Measurements from ENCODE around the gene ZNF90. TPM values are rescaled to one million over a fixed set of nuclear protein-coding genes. Genes with fewer than 3 reads are reported as not detected.
"Not testable (repeated sequence)": the region's sequence is repeated elsewhere in the genome, so short reads cannot be mapped to it uniquely, and the experiment has no call there.

ZNF90 gene
- total and polyA plus RNA-seq, 3 donors from 2014 or later, result 2.2 to 9.2 (median 3.9) TPM

GRCh38 chr19:20066861-20067260 lies 10.9 kb upstream of the ZNF90 start:
- no peaks in the 10 kb centered on the region for H3K4me1 ChIP-seq
- WGBS, 2 donors, result 47 to 58% methylated on average over 3 of the region's 3 CpGs
- H3K9me3 ChIP-seq, result no peaks in the 10 kb centered on the region
- no peaks in the 10 kb centered on the region for H3K36me3 ChIP-seq (ENCODE audit: low read depth, missing control alignments)
- H3K27me3 ChIP-seq, result no peaks in the 10 kb centered on the region
- H3K4me3 ChIP-seq, result no peak overlapping the region
- intact Hi-C loops (cut with DNase I; ENCODE audit: low total_unique reads), result no loop called here
- DNase-seq, result no peak
- H3K27ac ChIP-seq, result no peak overlapping the region
- TF ChIP-seq POLR2A (IDR thresholded peaks at IDR 0.05), result no peak
- no peak for TF ChIP-seq CTCF (IDR thresholded peaks at IDR 0.05)

GRCh38 chr19:20067943-20068342 lies 9.9 kb upstream of the ZNF90 start:
- no peak for TF ChIP-seq CTCF (IDR thresholded peaks at IDR 0.05)
- no peak for TF ChIP-seq POLR2A (IDR thresholded peaks at IDR 0.05)
- H3K4me1 ChIP-seq, result no peaks in the 10 kb centered on the region
- DNase-seq, result no peak

GRCh38 chr19:20068559-20068958 lies 9.2 kb upstream of the ZNF90 start:
- H3K27me3 ChIP-seq; H3K9me3 ChIP-seq; DNase-seq; intact Hi-C loops (cut with DNase I; ENCODE audit: low total_unique reads); H3K4me3 ChIP-seq; H3K36me3 ChIP-seq (ENCODE audit: low read depth, missing control alignments); H3K4me1 ChIP-seq; H3K27ac ChIP-seq: not testable (repeated sequence)
- WGBS, 2 donors, result 41 to 43% methylated on average over 7 of the region's 7 CpGs

More at GRCh38 chr19:20067943-20068342, 9.9 kb upstream of the ZNF90 start:
- Histone ChIP-seq H3K27ac (no peak overlapping the region), H3K27me3 (no peaks in the 10 kb centered on the region), H3K4me3 (no peak overlapping the region), H3K9me3 (no peaks in the 10 kb centered on the region), H3K36me3 (ENCODE audit: low read depth, missing control alignments) (no peaks in the 10 kb centered on the region)
- WGBS, 2 donors, result 20 to 27% methylated on average over 9 of the region's 9 CpGs
- intact Hi-C loops (cut with DNase I; ENCODE audit: low total_unique reads), result no loop called here

GRCh38 chr19:20070691-20071090 lies 7.1 kb upstream of the ZNF90 start:
- Histone ChIP-seq H3K27me3 (no peaks in the 10 kb centered on the region), H3K4me1 (no peaks in the 10 kb centered on the region), H3K36me3 (ENCODE audit: low read depth, missing control alignments) (no peaks in the 10 kb centered on the region), H3K9me3 (no peaks in the 10 kb centered on the region), H3K4me3 (no peak overlapping the region), H3K27ac (no peak overlapping the region)
- intact Hi-C loops (cut with DNase I; ENCODE audit: low total_unique reads), result no loop called here
- TF ChIP-seq CTCF (IDR thresholded peaks at IDR 0.05), result no peak
- TF ChIP-seq POLR2A (IDR thresholded peaks at IDR 0.05), result no peak
- WGBS, 2 donors, result 75 to 77% methylated on average over 2 of the region's 2 CpGs
- no peak for DNase-seq

GRCh38 chr19:20072936-20073335 lies 4.9 kb upstream of the ZNF90 start:
- H3K27ac ChIP-seq, result no peak overlapping the region
- no peaks in the 10 kb centered on the region for H3K36me3 ChIP-seq (ENCODE audit: low read depth, missing control alignments)
- no peak for DNase-seq
- H3K4me3 ChIP-seq, result no peak overlapping the region
- 84 to 88% methylated on average over 5 of the region's 5 CpGs for WGBS, 2 donors
- no peaks in the 10 kb centered on the region for H3K27me3 ChIP-seq
- no peaks in the 10 kb centered on the region for H3K9me3 ChIP-seq
- no peaks in the 10 kb centered on the region for H3K4me1 ChIP-seq
- no peak for TF ChIP-seq CTCF (IDR thresholded peaks at IDR 0.05)
- intact Hi-C loops (cut with DNase I; ENCODE audit: low total_unique reads), result no loop called here
